Epidermal melanocyte (primary cell): ENCODE measurements around the gene GUK1.
A peak's percentile ranks its signal among the peaks of the same experiment; 100 is the strongest.
"Not testable (repeated sequence)": the region's sequence is repeated elsewhere in the genome, so short reads cannot be mapped to it uniquely, and the experiment has no call there.

Experiments
- DNase-seq: peaks from one replicate; pipeline ENCODE4 v3.0.0; 2011; ENCODE audit warnings: low spot score; ENCODE audit not compliant: insufficient read length

Gene GUK1

DNA sequence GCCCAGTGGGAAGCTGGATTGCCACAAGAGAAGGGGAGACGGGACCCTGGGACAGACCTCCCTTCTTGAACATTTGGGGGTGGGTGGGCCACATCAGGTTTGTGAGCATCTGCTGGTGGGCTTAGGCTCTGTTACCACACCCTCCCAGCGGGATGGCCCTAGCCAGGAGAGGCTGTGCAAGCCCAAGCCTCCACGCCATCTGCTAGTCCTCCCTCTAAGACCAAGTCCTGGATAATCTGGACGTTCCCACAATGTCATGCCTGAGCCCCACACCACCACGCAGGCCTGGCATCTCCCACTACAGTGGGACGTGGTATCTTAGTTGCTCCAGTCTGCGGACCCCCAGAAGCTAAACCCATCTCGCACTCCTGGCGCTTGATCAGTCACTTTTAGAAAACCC, 21.8 kb downstream of the GUK1 start:
- DNase-seq, result no peak

DNA sequence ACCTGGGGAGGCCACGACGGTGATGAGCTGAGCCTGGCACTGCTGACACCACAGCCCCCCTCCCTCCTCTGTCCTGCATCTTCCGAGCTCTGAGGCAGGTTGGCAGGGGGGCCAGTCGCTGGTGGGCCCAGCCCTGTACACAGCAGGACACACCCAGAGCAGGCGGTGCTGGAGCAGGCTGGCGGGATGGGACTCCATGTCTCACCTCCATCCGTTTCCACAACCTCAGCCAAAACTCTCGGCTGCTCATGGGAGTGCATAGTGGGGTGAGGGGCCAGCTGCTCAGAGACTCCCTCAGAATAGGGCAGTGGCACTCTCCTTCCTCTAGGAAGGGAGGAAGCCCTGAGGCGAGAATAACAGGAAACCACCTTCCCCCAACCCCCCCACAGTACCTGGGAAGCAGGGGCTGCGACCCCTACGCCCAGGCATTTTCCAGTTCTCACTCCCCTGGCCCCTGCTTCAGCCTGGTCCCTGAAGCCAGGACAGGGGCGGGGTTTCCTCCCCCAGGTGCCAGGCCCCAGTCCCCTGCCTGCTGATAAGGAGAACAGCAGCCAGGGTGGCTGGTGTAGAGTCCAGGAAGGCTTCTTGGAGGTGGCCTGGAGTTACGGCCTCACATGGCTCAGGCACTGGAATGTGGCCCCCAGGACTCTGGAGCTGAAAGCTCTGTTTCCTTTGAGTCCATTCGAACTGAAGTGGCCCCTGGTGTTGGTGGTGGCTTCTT, 22.4 kb downstream of the GUK1 start:
- DNase-seq, result no peak

DNA sequence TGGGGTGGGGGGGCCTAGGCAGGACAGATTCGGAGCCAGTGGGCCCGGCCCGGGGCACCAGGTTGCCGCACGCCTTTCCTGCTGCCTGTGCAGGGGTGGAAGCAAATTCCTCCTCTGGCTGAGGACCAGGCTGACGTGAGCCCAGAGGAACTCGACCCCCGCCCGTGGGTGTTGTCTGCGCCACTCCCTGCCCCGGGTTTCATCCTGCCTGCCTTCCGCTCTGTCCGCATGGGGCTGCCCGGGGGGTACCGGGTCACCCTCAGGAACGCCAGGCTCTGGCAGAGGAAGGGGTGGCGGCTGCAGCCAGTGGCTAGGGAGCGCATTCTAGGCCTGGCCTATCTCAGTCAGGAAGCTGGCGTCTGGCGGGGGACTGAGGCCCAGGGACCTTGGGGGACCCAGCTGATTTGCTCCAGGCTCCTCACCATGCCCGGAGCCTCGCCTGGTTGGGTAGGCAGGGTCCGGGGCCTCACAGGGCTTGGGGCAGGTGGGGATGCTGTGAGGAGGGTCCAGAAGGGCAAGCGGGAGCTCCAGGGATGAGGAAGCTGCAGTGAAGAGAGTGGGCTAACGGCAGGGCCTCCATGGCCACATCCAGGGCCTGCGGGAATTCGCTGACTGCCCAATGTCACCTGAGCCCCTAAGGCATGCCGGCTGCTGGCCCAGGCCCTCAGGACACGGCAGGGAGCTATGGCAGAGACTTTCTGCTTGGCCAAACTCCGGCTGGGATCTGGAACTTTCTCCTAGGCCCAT, 23.1 kb downstream of the GUK1 start:
- no peak for DNase-seq

DNA sequence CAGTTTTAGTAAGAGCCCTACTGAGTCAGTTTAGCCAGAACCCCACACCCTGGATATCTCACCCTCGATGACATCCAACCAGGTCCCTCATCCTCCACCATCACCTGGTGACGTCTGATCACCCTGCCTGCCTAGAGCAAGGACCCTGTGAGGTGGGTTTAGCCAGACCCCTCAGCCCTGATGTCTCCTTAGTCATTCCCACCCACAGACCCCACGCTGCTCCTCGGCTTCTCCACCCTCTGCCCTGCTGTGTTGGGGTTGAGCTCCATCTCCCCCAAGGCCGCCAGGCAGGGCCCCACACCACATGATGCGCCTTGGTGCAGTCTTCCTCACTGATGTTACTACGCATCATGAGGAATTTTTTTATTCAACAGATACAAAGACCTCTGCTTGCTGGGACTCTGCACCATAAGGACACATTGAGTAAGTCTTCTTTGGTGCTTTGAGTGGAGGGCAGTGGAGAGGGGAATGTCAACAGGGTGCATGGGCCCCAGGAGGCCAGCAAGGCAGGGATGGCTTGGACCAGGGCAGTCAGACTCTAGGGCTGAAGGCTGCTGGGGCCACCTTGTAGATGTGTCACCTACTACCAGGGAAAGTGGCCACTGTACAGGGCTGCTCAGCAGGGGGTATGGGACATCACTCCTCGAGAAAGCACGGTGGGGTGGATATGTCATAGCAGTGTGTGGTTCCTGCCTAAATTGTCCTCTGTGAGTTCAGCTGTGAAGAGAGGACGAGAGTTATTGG, 23.9 kb downstream of the GUK1 start:
- no peak for DNase-seq

DNA sequence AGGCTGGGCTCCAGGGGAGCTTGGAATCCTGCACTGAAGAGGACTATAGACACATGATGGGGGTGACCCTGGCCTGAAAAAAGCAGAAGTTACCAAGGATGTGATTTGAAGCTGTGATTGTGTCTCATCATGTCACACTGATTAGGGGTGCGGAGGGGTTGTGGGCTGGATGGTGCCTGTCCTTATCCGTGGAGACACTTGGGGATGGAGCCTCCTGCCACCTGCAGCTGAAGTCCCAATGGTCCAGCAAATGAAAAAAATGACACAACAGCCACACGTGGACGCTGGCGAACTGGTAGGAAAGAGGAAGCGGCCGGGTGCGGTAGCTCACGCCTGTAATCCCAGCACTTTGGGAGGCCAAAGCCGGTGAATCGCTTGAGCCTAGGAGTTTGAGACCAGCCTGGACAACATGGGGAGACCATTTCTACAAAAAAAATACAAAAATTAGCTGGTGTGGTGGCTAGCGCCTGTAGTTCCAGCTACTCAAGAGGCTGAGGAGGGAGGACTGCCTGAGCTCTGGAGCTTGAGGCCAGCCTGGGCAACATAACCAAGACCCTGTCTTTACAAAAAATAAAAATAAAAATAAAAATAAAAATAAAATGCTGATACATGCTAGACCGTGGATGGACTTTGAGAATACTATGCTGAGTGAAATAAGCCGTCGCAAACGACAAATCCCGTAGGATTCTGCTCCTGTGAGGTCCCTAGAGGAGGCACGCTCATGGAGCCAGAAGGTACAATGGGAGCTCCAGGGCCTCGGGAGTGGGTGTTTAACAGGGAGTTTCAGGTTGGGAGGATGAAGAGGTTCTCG, 24.7 kb downstream of the GUK1 start:
- no peak for DNase-seq

DNA sequence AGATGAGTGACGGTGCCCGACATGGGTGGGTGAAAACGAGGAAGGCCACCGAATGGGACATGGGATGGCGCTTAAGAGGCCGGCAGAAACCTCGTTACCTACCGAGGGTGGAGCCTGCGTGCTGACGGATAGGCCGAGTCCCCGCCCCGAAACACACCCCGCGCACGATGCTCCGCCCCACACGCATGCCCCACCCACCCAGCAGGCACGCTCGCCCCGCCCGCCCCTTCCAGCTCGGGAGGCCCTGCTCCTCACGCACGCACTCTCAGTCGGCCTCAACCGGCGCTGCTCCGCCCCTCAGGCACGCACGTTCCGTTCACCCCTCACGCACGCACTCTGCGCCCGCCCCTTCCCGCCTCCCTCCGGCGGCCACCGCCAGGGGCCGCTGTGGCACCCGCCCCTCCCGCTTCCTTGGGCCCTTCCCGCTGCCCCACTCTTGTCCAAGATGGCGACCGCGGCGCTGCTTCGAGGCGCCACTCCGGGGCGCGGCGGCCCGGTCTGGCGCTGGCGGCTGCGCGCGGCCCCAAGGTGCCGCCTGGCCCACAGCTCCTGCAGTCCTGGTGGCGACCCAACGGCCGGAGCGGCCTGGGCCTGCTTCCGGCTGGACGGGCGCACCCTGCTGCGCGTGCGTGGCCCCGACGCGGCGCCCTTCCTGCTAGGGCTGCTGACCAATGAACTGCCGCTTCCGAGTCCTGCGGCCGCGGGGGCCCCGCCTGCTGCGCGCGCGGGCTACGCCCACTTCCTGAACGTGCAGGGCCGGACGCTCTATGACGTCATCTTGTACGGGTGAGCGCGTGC, 25.5 kb downstream of the GUK1 start, which contains the start of gene IBA57:
Gene IBA57 (plus strand): TSS at position 433 of the 798 bp plus-strand sequence. CDS start 13 bp downstream, at position 446.
- peak; percentile 98 for DNase-seq

DNA sequence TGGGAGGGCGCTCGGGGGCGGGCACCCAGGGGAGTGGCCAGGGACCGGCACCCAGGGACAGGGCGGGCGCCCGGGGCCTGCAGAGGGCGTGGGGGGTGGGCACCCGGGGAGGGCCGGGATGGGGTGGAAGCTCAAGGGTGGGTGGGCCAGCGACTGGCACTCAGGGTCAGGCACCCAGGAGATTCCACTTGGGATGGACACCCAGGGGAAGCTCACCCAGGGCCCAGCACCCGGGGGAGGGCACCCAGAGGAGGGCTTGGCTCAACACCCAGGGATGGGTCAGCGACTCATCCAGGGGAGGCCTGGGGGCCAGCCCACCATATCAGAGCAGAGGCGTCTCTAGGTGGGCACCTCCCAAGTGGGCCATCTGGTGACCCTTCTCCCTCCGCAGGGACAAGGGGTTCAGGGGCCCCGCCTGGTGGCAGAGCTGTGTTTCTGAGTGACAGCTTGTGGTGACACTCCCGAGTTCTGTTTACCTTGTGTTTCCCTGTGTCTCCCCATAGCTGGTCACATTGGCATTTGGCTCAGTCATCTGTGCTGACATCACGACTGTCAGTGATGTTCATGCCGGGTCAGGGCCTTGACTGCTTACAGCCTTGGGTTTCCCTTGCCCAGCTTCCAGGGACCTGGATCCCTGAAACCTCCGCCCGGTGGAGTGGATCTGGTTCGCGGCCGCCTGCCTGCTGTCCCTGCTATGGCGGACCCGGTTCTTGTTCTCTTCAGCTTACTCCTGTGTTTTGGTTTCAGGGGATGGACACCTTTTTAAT, 26.3 kb downstream of the GUK1 start:
- peak; percentile 31 for DNase-seq

DNA sequence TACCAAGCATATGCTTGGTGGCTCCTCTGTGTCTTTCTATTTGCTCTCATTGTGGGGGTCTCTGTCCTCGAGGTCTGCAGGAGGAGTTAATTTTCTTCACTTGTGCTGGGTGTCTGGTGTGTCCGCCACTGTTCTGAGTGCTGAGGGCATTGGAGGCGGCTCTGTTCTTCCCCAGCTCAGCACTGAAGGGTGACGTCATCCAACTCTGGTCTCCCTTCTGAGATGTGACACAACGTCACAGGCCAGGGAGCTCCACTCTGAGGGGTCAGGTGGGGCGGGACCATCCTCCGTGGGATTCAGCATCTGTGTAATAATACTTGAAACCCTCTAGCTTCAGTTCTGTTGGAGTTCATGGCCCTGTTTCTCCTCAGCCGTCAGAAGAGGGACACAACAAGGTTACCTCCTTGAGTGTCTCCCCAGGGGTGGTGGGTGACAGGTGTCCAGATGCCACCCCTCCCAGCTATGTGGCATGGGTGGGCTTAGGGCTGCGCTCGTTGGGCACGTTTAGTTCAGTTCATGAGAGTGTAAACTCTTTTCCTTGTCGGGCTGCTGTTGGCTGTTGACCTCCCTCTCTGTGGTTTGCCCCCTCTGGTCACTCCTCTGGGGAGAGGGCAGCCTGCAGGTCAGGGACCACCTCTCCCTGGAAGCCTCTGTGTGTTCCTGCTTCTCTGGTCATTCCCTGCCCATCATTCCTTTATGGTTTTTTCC, 28.6 kb downstream of the GUK1 start:
- DNase-seq, result no peak

DNA sequence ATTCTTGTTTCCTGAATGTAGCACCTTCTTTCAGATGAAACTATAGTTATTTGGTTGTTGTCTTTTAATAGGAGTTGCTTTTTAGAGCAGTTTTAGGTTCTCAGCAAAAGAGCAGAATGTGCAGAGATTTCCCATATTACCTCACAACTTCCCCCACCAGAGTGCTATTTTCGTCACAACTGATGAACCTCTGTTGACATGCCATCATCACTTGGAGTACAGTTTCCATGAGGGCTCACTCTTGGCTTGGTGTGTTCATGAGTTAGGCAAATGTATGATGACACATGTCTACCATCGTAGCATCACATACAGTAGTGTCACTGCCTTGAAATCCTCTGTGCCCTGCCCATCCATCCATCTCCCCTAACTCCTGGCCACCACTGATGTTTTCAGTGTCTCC, 29.3 kb downstream of the GUK1 start:
- no peak for DNase-seq

DNA sequence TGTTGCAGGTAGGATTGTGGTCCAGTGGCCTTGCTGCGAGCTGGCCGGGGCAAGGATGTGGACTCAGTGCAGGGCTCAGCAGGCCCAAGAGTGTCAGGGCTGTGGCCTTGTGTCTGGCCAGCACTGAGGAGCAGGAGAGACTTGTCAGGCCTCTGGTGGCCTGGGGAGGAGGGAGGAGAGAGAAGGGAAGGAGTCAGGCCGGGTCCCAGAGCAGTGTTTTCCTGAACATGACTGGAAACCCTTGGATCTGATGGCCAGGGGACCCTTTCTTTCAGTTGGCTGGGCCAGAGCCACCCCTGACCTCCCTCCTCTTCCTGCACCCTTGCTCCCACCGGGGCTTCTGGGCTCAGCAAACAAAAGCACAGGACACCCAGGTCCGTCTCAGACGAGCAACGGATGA, 30.6 kb downstream of the GUK1 start:
- DNase-seq, result no peak

DNA sequence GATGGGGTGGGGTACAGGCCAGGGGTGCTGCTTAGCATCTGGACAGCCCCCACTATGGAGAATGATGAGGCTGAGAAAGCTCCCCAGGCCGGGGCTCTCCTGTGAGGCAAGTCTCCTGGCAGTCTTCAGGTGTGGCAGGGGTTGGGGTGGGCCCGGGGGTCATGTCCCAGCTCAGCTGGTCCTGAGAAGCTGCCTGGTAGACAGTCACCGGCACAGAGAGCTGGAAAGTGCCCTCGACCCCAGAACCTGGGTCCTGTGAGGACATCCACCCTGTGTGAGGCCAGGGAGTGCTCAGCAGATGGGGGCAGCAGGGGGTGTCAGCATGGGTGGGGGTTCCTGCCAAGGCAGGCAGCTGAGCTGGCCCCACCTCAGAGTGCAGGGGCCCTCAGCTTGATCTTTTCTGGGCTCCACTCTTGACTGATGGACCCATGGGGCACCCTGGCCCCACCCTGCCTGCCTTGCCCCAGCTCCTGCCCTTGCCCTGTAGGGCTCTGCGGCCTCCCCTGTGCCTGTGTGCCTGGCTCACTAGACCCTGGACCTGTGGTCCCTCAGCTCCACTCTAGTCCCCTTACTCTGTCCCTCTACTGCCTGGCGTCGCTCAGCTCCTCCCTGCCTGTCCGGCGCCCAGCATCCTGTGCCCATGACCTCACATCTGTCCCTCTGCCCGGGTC, 31.3 kb downstream of the GUK1 start:
- no peak for DNase-seq

DNA sequence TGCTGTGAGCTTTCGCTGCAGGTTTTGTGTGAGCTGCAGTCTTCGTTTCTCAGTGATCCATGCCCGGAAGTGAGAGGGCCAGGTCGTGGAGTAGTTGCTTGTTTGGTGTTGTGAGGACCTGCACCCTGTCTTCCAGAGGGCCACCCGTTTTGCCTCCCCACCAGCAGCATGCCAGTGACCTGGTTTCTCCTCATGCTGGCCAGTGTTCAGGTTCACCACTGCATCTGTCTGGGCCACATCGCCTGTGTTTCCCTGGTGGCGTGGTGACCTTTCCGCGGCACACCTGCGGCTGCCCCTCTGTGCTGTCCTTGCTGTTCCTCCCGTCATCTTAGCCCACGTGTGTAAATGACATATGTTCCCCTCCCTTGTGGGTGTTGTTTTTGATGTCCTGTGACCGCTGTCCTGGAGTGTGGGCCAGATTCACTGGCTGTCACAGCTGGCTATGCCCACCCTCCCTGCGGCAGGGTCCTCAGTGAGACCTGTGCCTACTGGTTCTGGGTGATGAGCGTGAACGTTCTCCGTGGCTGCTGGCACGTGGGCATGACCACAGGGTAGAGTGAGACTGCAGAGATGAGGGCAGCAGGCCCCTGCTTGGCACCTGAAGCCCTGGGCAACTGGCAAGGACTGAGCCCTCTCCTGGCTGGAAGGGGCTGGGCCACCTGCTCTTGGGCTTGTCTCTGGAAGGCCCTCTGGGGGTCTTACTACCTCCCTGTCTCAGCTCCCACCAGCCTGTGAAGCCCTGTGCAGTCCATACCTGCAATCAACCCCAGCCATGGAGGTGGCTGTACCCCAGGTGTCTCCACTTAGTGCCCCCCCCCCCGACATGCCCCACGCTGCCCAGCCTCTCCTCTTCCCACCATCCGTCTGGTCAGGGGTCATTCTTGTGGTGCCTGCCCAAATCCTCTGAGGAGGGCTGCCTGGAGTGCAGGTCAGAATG, 32.8 kb downstream of the GUK1 start:
- no peak for DNase-seq

DNA sequence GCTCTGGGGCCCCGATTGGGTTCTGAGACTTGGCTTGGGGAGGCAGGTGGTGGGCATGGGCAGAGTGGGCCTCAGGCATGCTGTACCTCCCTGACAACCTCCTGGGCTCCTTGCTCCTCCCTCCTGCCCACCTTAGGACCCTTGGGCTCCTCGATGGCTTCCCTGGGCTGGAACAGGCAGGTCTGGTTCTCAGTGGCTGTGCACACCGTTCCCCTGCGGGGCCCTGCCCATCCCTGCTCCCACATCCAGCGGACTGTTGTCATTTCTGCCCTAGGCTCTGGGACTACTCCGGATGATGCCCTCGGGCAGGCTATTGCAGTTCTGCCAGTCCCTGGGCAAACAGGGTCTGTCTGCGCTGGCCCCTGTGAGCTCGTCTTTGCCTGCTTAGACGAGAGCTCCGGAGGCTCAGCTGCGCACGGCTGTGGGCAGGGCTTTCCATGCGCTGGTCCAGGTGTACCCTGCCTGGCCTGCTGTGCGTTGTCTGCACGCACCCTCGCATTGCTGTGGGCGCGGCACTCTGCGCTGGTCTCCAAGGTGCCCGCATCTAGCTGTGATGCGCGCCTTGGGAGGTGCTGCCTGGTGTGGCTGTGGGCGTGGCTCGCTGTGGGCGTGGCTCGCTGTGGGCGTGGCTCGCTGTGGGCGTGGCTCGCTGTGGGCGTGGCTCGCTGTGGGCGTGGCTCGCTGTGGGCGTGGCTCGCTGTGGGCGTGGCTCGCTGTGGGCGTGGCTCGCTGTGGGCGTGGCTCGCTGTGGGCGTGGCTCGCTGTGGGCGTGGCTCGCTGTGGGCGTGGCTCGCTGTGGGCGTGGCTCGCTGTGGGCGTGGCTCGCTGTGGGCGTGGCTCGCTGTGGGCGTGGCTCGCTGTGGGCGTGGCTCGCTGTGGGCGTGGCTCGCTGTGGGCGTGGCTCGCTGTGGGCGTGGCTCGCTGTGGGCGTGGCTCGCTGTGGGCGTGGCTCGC, 33.7 kb downstream of the GUK1 start:
- not testable (repeated sequence) for DNase-seq

DNA sequence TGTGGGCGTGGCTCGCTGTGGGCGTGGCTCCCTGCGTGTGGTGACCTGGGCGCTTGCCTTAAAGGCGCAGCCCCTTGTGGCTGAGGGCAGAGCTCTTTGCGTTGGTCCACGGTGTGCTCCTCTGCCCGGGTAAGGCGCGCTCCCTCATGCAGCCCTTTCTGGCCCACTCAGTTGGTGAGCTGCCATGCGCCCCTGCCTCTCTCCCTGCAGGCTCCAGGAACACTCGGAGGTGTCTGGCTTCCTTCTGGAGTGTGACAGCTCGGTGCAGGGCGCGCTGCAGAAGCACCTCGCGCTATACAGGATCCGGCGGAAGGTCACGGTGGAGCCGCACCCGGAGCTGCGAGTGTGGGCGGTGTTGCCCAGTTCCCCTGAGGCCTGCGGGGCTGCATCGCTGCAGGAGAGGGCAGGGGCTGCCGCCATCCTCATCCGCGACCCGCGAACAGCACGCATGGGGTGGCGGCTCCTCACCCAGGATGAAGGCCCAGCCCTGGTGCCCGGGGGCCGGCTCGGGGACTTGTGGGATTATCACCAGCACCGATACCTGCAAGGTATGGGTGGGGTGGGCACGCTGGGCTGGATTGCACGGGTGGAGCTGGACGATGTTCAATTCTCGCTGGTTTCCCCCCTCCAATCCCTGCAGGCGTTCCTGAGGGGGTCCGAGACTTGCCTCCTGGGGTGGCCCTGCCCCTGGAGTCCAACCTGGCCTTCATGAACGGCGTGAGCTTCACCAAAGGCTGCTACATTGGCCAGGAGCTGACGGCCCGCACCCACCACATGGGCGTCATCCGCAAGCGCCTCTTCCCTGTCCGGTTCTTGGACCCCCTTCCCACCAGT, 34.6 kb downstream of the GUK1 start:
- DNase-seq, result no peak

DNA sequence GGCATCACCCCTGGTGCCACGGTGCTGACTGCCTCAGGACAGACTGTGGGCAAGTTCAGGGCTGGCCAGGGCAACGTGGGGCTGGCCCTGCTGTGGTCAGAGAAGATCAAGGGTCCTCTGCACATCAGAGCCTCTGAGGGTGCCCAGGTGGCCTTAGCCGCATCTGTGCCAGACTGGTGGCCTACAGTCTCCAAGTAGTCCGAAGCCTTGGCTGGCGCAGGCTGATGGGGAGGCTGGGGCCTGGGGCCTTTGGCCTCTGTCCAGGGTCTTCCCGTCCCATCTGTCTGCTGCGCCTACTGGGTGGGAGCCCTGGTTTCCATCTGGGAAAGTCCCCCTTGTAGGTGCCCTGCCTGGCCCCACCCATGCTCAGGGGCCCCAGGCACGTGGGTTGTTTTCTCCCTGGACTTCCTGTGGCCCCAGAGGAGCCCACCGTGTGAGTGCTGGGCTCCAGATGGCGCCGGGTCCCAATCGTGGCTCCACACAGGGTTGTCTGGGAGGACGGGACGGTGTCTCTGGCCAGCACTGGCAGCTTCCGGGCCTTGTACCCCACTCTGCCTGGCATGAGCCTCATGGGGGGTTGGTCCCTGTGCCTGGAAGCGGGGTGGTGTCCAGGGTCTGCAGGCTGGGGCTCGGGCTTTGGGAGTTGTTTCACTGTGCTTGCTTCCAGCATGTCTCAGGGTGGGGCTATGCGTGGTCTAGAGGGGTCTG, 35.4 kb downstream of the GUK1 start:
- no peak for DNase-seq
